ENCODE measurements around the gene PTPRC. TPM values are rescaled to one million over a fixed set of nuclear protein-coding genes. Genes with fewer than 3 reads are reported as not detected.

The PTPRC gene
- polyA plus RNA-seq, 1 donor (not counting 4 experiments of a cell fraction or from before 2014, with no cell fraction given), result not detected

DNA sequence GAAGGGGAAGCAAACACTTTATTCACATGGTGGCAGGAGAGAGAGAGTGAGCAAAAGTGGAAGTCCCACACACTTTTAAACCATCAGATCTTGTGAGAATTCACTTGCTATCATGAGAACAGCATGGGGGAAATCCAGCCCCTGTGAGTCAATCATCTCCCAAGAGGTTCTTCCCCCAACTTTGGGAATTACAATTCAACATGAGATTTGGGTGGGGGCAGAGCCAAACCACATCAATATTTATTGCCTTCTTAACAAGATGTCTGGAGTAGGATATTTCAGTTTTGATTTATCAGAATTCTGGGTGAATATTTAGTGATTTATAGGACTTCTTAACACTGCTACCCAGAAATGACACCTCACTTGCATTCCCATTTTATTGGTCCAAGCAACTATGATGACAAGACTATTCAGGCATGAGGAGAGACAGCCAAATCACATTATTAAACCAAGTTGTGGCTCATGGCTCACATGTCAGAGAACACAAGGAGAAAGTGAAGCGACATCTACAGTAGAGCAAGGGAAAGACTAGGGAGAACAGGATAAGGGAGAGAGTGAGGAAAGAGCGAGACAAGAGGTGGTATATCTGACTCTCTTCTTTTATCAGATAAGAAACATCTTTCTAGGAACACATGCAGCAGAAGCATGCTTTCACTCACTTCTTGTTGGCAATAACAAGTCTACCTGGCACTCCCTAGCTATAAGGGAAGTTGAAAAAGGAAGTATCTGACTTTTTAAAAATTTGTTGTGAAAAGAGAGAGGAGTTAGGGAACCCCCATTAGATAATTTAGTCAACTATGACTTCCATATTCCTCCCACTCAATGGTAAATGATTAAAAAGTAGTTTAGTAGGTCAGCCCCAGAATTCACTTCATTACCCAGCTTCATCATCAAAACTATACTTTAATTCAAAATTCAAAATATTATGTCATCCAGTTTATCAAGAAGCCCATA, 36.6 kb upstream of the PTPRC start:
- H3K27me3 ChIP-seq (ENCODE audit: control insufficient read depth, extremely low read depth, insufficient read depth, low read length), result no peaks in the 10 kb centered on the region
- no peaks in the 10 kb centered on the region for H3K36me3 ChIP-seq (ENCODE audit: control insufficient read depth in 2 of 2, extremely low read depth in 1 of 2, insufficient read depth in 2 of 2, low read length in 2 of 2)
- H3K9ac ChIP-seq (ENCODE audit: control insufficient read depth, extremely low read depth, insufficient read depth, low read length), result no peak overlapping the region
- H4K20me1 ChIP-seq (ENCODE audit: control insufficient read depth, extremely low read depth, insufficient read depth, low read length), result no peaks in the 10 kb centered on the region
- FAIRE-seq, result no peak
- no peak overlapping the region for H3K4me2 ChIP-seq (ENCODE audit: control insufficient read depth, extremely low read depth, insufficient read depth, low read depth, low read length)
- peaks cover 11% of the 10 kb centered on the region for H3K4me1 ChIP-seq (ENCODE audit: control insufficient read depth, extremely low read depth, insufficient read depth, low read length)
- H2AFZ ChIP-seq (ENCODE audit: control insufficient read depth, low read length), result no peak overlapping the region
- no peaks in the 10 kb centered on the region for H3K79me2 ChIP-seq (ENCODE audit: control insufficient read depth, insufficient read depth, low read length)
- no peaks in the 10 kb centered on the region for H3K9me1 ChIP-seq (ENCODE audit: control insufficient read depth, extremely low read depth, insufficient read depth, low read length)
- no peak for TF ChIP-seq EZH2 (IDR thresholded peaks at IDR 0.05; ENCODE audit: low read length)
- TF ChIP-seq, protein P1, sequence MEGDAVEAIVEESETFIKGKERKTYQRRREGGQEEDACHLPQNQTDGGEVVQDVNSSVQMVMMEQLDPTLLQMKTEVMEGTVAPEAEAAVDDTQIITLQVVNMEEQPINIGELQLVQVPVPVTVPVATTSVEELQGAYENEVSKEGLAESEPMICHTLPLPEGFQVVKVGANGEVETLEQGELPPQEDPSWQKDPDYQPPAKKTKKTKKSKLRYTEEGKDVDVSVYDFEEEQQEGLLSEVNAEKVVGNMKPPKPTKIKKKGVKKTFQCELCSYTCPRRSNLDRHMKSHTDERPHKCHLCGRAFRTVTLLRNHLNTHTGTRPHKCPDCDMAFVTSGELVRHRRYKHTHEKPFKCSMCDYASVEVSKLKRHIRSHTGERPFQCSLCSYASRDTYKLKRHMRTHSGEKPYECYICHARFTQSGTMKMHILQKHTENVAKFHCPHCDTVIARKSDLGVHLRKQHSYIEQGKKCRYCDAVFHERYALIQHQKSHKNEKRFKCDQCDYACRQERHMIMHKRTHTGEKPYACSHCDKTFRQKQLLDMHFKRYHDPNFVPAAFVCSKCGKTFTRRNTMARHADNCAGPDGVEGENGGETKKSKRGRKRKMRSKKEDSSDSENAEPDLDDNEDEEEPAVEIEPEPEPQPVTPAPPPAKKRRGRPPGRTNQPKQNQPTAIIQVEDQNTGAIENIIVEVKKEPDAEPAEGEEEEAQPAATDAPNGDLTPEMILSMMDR (optimal IDR thresholded peaks at IDR 0.05 in 1 of 3, IDR thresholded peaks at IDR 0.05 in 1 of 3, conservative IDR thresholded peaks at IDR 0.05 in 1 of 3; ENCODE audit: extremely low read depth in 1 of 3, insufficient read depth in 2 of 3, low read length in 3 of 3), result no peak
- no peak for DNase-seq (ENCODE audit: low read depth, low spot score)
- no peak overlapping the region for H3K27ac ChIP-seq (ENCODE audit: control insufficient read depth, insufficient read depth, low read length)
- no peaks in the 10 kb centered on the region for H3K9me3 ChIP-seq (ENCODE audit: control insufficient read depth, low read depth, low read length)
- H3K4me3 ChIP-seq (ENCODE audit: control insufficient read depth in 2 of 3, extremely low read depth in 1 of 3, insufficient read depth in 2 of 3, low read depth in 1 of 3, low read length in 3 of 3), result no peak overlapping the region
- dilution Hi-C loops (cut with MboI; ENCODE audit: extremely low pct_ligation_motif_present, low sequenced_read_pairs), result no loop called here

GRCh38 chr1:198604975-198605374, 33.9 kb upstream of the PTPRC start:
- TF ChIP-seq EZH2 (IDR thresholded peaks at IDR 0.05; ENCODE audit: low read length), result no peak
- TF ChIP-seq, protein P1 (optimal IDR thresholded peaks at IDR 0.05 in 1 of 3, IDR thresholded peaks at IDR 0.05 in 1 of 3, conservative IDR thresholded peaks at IDR 0.05 in 1 of 3; ENCODE audit: extremely low read depth in 1 of 3, insufficient read depth in 2 of 3, low read length in 3 of 3), result no peak
- Histone ChIP-seq H3K27ac (ENCODE audit: control insufficient read depth, insufficient read depth, low read length) (no peak overlapping the region), H3K79me2 (ENCODE audit: control insufficient read depth, insufficient read depth, low read length) (no peaks in the 10 kb centered on the region), H3K4me2 (ENCODE audit: control insufficient read depth, extremely low read depth, insufficient read depth, low read depth, low read length) (no peak overlapping the region), H3K4me3 (ENCODE audit: control insufficient read depth in 2 of 3, extremely low read depth in 1 of 3, insufficient read depth in 2 of 3, low read depth in 1 of 3, low read length in 3 of 3) (no peak overlapping the region), H3K27me3 (ENCODE audit: control insufficient read depth, extremely low read depth, insufficient read depth, low read length) (no peaks in the 10 kb centered on the region), H3K9me3 (ENCODE audit: control insufficient read depth, low read depth, low read length) (no peaks in the 10 kb centered on the region), H2AFZ (ENCODE audit: control insufficient read depth, low read length) (no peak overlapping the region), H3K4me1 (ENCODE audit: control insufficient read depth, extremely low read depth, insufficient read depth, low read length) (peaks cover 18% of the 10 kb centered on the region), H3K36me3 (ENCODE audit: control insufficient read depth in 2 of 2, extremely low read depth in 1 of 2, insufficient read depth in 2 of 2, low read length in 2 of 2) (no peaks in the 10 kb centered on the region), H3K9me1 (ENCODE audit: control insufficient read depth, extremely low read depth, insufficient read depth, low read length) (no peaks in the 10 kb centered on the region), H4K20me1 (ENCODE audit: control insufficient read depth, extremely low read depth, insufficient read depth, low read length) (no peaks in the 10 kb centered on the region), H3K9ac (ENCODE audit: control insufficient read depth, extremely low read depth, insufficient read depth, low read length) (no peak overlapping the region)
- dilution Hi-C loops (cut with MboI; ENCODE audit: extremely low pct_ligation_motif_present, low sequenced_read_pairs), result no loop called here
- FAIRE-seq (no peak), DNase-seq (ENCODE audit: low read depth, low spot score) (no peak)

Data from keratinocyte (primary cell).